ENCODE data around the gene ABCE1.

Gene ABCE1

GRCh38 chr4:145177906-145178538 is 79.9 kb downstream of the ABCE1 start:
- DNase-seq = no peak

GRCh38 chr4:145178740-145179280 is 80.7 kb downstream of the ABCE1 start:
- no peak for DNase-seq

Measured in activated naive CD4-positive, alpha-beta T cell (primary cell).